Endothelial cell of umbilical vein (primary cell): Measurements from ENCODE around the gene PLK4. TPM values are rescaled to one million over a fixed set of nuclear protein-coding genes. Genes with fewer than 3 reads are reported as not detected.

Experiments used
- BruUV-seq: library from RNA; stranded (reverse); fragments of 400-500 nt; replicated peaks from 2 replicates; lab custom pipeline; 2021; lab: Mats Ljungman, UMichigan
- CTCF ChIA-PET: fragments of 300-600, 350-600 bp; sonication (Branson Sonifier 250); formaldehyde crosslinking; loops from one replicate; lab custom pipeline; 2021; ENCODE audit warnings: antibody characterized with exemption, inconsistent platforms; lab: Charles Lee
- POLR2A ChIA-PET: fragments of 300-600, 350-600 bp; sonication (Branson Sonifier 250); formaldehyde crosslinking; loops from one replicate; lab custom pipeline; 2021; ENCODE audit warnings: antibody characterized with exemption, inconsistent platforms; lab: Charles Lee
- DNase-seq: peaks from one replicate; pipeline ENCODE4 v3.0.0-alpha.2; 2011; ENCODE audit warnings: low read depth, low spot score
- FAIRE-seq: peaks from 2 replicates; lab custom pipeline; 2011; peaks lifted over from hg19 to GRCh38; lab: Jason Lieb, UNC
- H2AFZ ChIP-seq: 2 replicates; pipeline ENCODE4 v1.6.0; 2012; ENCODE audit warnings: low read depth, low read length, control low read depth, inconsistent platforms
- H3K27ac ChIP-seq: 2 replicates; pipeline ENCODE4 v1.5.1; 2011; ENCODE audit warnings: low read depth, mild to moderate bottlenecking, control low read depth, low read length, moderate library complexity; ENCODE audit not compliant: insufficient read depth
- H3K27me3 ChIP-seq, 2 experiments: 2 replicates each; pipeline versions ENCODE4 v1.6.0 to v1.6.1; 2011; ENCODE audit warnings: low read length in 2 of 2, mixed read lengths in 1 of 2; ENCODE audit not compliant: control insufficient read depth in 2 of 2, insufficient read depth in 2 of 2
- H3K36me3 ChIP-seq, 2 experiments: 2 replicates in 1 of 2; 3 replicates in 1 of 2; pipeline ENCODE4 v1.5.1; 2011; ENCODE audit warnings: low read length in 2 of 2, mild to moderate bottlenecking in 1 of 2, moderate library complexity in 1 of 2; ENCODE audit not compliant: control insufficient read depth in 2 of 2, insufficient read depth in 2 of 2; ENCODE audit errors: extremely low read depth in 1 of 2
- H3K4me1 ChIP-seq: 3 replicates; pipeline ENCODE4 v1.5.1; 2011; ENCODE audit warnings: mild to moderate bottlenecking, low read length; ENCODE audit not compliant: control insufficient read depth, insufficient read depth; ENCODE audit errors: extremely low read depth
- H3K4me2 ChIP-seq: 2 replicates; pipeline ENCODE4 v1.6.1; 2011; ENCODE audit warnings: low read length, control low read depth, mixed read lengths; ENCODE audit not compliant: insufficient read depth
- H3K4me3 ChIP-seq, 3 experiments: fragments of 200-600 bp in 1 of 3; sonication (generic), shearing (Covaris generic) in 1 of 3; replicated peaks in 1 of 3; 2 replicates each; pipeline ENCODE4 v1.5.1; 2011 to 2016; ENCODE audit warnings: control low read depth in 3 of 3, low read length in 3 of 3, mild to moderate bottlenecking in 2 of 3, inconsistent platforms in 1 of 3, low read depth in 1 of 3, moderate library complexity in 1 of 3; ENCODE audit not compliant: insufficient read depth in 1 of 3
- H3K79me2 ChIP-seq: 2 replicates; pipeline ENCODE4 v1.6.0; 2012; ENCODE audit warnings: low read length, inconsistent platforms; ENCODE audit not compliant: control insufficient read depth, insufficient read depth
- H3K9ac ChIP-seq: replicated peaks from 2 replicates; pipeline ENCODE3; 2011; ENCODE audit warnings: low read length, control low read depth; ENCODE audit not compliant: insufficient read depth; ENCODE audit errors: extremely low read depth
- H3K9me1 ChIP-seq: replicated peaks from 3 replicates; pipeline ENCODE4 v1.6.0; 2011; ENCODE audit warnings: mild to moderate bottlenecking, low read length; ENCODE audit not compliant: control insufficient read depth, insufficient read depth; ENCODE audit errors: extremely low read depth
- H3K9me3 ChIP-seq: replicated peaks from 2 replicates; pipeline ENCODE4 v1.5.1; 2012; ENCODE audit warnings: low read length, inconsistent platforms; ENCODE audit not compliant: control insufficient read depth, insufficient read depth
- H4K20me1 ChIP-seq: replicated peaks from 2 replicates; pipeline ENCODE3; 2011; ENCODE audit warnings: mild to moderate bottlenecking, low read length; ENCODE audit not compliant: control insufficient read depth, insufficient read depth; ENCODE audit errors: extremely low read depth
- EZH2 ChIP-seq: IDR thresholded peaks from 2 replicates; pipeline ENCODE4 v1.6.1; 2012; ENCODE audit warnings: borderline replicate concordance, low read depth, mild to moderate bottlenecking, moderate library complexity, low read length, inconsistent platforms; ENCODE audit not compliant: severe bottlenecking
- GATA2 ChIP-seq: IDR thresholded peaks from 2 replicates; pipeline ENCODE4 v1.7.0; 2011; ENCODE audit warnings: low read depth, mild to moderate bottlenecking, moderate library complexity, mixed read lengths, low read length; ENCODE audit not compliant: insufficient read length, insufficient read depth
- JUN ChIP-seq: IDR thresholded peaks from 2 replicates; pipeline ENCODE4 v1.6.1; 2011; ENCODE audit warnings: borderline replicate concordance, low read depth; ENCODE audit not compliant: insufficient read length, insufficient read depth
- MYC ChIP-seq: IDR thresholded peaks from one replicate; pipeline ENCODE4 v1.6.1; 2011; ENCODE audit warnings: mild to moderate bottlenecking, low read depth, low read length
- POLR2AphosphoS5 ChIP-seq: IDR thresholded peaks from 2 replicates; pipeline ENCODE4 v1.6.1; 2012; ENCODE audit warnings: low read depth, mild to moderate bottlenecking, control low read depth, low read length, moderate library complexity; ENCODE audit not compliant: insufficient read depth
- dilution Hi-C: fragments of 300-500 bp; cut with MboI; formaldehyde crosslinking; loops from one replicate; pipeline ENCODE4 v1.15.0; 2019; ENCODE audit warnings: low sequenced_read_pairs; ENCODE audit not compliant: extremely low pct_ligation_motif_present
- intact Hi-C: fragments of 100-400 bp; cut with micrococcal nuclease; formaldehyde crosslinking; loops from one replicate; pipeline ENCODE4 v1.10.0; 2022
- polyA plus RNA-seq, 4 experiments: library from polyadenylated mRNA; depleted of rRNA in 3 of 4; stranded (reverse) in 3 of 4; unstranded in 1 of 4; fragments of >200 nt; gene quantifications; 2 replicates each; pipeline versions ENCODE4 v1.2.1 to v1.2.3, GENCODE V29; 2011 to 2012; ENCODE audit warnings: missing spikeins in 1 of 4
- total RNA-seq: library from RNA; stranded (reverse); gene quantifications from 2 replicates; pipeline ENCODE4 v1.2.3, GENCODE V29; 2021
- TF ChIP-seq, protein P1 (sequence below): IDR thresholded peaks from 2 replicates; pipeline ENCODE4 v1.6.1; 2011; ENCODE audit not compliant: insufficient read depth, insufficient read length
- TF ChIP-seq, protein P2 (sequence below), 2 donors: IDR thresholded peaks; 1 replicate in 1 of 2; 2 replicates in 1 of 2; pipeline ENCODE4 v1.5.1; 2011; ENCODE audit warnings: low read length in 2 of 2, mild to moderate bottlenecking in 2 of 2, moderate library complexity in 2 of 2, control low read depth in 1 of 2, inconsistent platforms in 1 of 2, low read depth in 1 of 2; ENCODE audit not compliant: insufficient read depth in 1 of 2; ENCODE audit errors: extremely low read depth in 1 of 2

The PLK4 gene
- total and polyA plus RNA-seq, 2 donors (not counting 3 experiments of a cell fraction or from before 2014, with no cell fraction given), result 13.7 to 37.7 TPM

DNA sequence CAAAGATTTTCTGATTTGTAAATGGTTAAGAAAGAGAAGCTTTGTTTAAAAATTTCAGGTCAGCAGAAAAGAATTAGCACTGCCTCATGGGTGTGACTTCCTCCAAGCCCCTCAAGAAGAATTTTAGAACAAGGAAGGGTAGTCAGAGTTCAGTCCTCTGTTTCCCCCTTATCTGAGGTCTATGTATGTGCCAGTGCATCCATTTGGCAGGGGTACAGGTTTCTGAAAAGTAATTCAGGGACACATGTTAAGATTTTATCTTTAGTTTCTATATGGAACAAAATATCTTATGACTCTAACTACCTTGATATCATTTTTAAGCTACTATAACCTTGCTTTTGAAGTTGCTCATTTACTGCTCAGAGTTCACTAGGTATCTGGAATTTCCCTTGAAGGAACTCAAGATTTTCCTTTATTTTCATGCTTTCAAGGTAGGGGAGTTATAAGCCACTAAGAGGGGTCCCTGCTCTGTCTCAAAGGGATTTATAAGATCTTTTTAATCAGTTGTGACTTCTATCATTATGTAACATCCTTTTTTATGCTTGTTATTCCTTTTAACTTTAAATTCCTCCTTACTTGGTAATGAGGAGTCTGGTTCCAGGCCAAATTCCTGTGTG, 24.4 kb upstream of the PLK4 start:
- intact Hi-C loops (no loop called here), dilution Hi-C loops (no loop called here)
- Histone ChIP-seq H2AFZ (no peak overlapping the region), H3K27me3 (no peaks in the 10 kb centered on the region), H3K36me3 (no peaks in the 10 kb centered on the region), H3K4me2 (no peak overlapping the region), H3K9me3 (no peaks in the 10 kb centered on the region), H3K9ac (no peak overlapping the region), H3K4me1 (no peaks in the 10 kb centered on the region), H4K20me1 (no peaks in the 10 kb centered on the region), H3K4me3 (no peak overlapping the region), H3K27ac (no peak overlapping the region), H3K79me2 (no peaks in the 10 kb centered on the region), H3K9me1 (no peaks in the 10 kb centered on the region)
- TF ChIP-seq, protein P1, sequence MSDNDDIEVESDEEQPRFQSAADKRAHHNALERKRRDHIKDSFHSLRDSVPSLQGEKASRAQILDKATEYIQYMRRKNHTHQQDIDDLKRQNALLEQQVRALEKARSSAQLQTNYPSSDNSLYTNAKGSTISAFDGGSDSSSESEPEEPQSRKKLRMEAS, result no peak
- TF ChIP-seq MYC, result no peak
- TF ChIP-seq EZH2, result no peak
- TF ChIP-seq GATA2, result no peak
- no peak for TF ChIP-seq JUN
- no peak for TF ChIP-seq POLR2AphosphoS5
- TF ChIP-seq, protein P2, sequence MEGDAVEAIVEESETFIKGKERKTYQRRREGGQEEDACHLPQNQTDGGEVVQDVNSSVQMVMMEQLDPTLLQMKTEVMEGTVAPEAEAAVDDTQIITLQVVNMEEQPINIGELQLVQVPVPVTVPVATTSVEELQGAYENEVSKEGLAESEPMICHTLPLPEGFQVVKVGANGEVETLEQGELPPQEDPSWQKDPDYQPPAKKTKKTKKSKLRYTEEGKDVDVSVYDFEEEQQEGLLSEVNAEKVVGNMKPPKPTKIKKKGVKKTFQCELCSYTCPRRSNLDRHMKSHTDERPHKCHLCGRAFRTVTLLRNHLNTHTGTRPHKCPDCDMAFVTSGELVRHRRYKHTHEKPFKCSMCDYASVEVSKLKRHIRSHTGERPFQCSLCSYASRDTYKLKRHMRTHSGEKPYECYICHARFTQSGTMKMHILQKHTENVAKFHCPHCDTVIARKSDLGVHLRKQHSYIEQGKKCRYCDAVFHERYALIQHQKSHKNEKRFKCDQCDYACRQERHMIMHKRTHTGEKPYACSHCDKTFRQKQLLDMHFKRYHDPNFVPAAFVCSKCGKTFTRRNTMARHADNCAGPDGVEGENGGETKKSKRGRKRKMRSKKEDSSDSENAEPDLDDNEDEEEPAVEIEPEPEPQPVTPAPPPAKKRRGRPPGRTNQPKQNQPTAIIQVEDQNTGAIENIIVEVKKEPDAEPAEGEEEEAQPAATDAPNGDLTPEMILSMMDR (IDR thresholded peaks at IDR 0.05; ENCODE audit: extremely low read depth in 1 of 2, insufficient read depth in 1 of 2, low read depth in 1 of 2, low read length in 2 of 2), result no peak
- ChIA-PET POLR2A (no interaction called here), CTCF (interaction anchor here (1.0 kb wide), 1 partner anchor 10 kb away, joined by 3 read pairs; no protein-coding TSS in a partner anchor)
- BruUV-seq, result no TSS peak
- FAIRE-seq (no peak), DNase-seq (no peak)
